Effector memory CD8-positive, alpha-beta T cell (primary cell): Measurements from ENCODE around the gene PITPNC1.
"Not testable (repeated sequence)": the region's sequence is repeated elsewhere in the genome, so short reads cannot be mapped to it uniquely, and the experiment has no call there.

Experiments
- ATAC-seq: fragments of 150-1000 bp; cut with Tn5 transposase; replicated peaks from 2 replicates; pipeline ENCODE4 v1.10.0; 2021; ENCODE audit warnings: mild to moderate bottlenecking, moderate library complexity
- DNase-seq, 3 experiments: peaks; one replicate each; pipeline ENCODE4 v3.0.0; 2021
- H3K27ac Mint-ChIP-seq, 2 donors: one replicate each; pipeline ENCODE4 v1.8.0; 2022; ENCODE audit warnings: mild to moderate bottlenecking in 2 of 2, mixed read lengths in 2 of 2, moderate library complexity in 2 of 2
- H3K27me3 Mint-ChIP-seq, 2 donors: one replicate each; pipeline ENCODE4 v1.8.0; 2022; ENCODE audit warnings: mixed read lengths in 2 of 2
- H3K36me3 Mint-ChIP-seq: one replicate; pipeline ENCODE4 v1.8.0; 2022; ENCODE audit warnings: mild to moderate bottlenecking, moderate library complexity, mixed read lengths; ENCODE audit not compliant: insufficient read depth
- H3K4me1 Mint-ChIP-seq, 2 donors: one replicate each; pipeline ENCODE4 v1.8.0; 2022; ENCODE audit warnings: low read depth in 2 of 2, mixed read lengths in 2 of 2
- H3K4me3 Mint-ChIP-seq, 2 donors: one replicate each; pipeline ENCODE4 v1.8.0; 2022; ENCODE audit warnings: mild to moderate bottlenecking in 2 of 2, mixed read lengths in 2 of 2, moderate library complexity in 2 of 2
- H3K9me3 Mint-ChIP-seq, 2 donors: one replicate each; pipeline ENCODE4 v1.8.0; 2022; ENCODE audit warnings: mixed read lengths in 2 of 2

Gene PITPNC1

GRCh38 chr17:67393809-67394397 lies 16.8 kb downstream of the PITPNC1 start:
- no peak for ATAC-seq
- peak overlapping the region in 1 of 2 donors; percentile 77 for H3K4me3 Mint-ChIP-seq

GRCh38 chr17:67399676-67400075 lies 22.6 kb downstream of the PITPNC1 start:
- Mint-ChIP-seq H3K27ac (peak overlapping the region; percentile 65 to 98), H3K9me3 (no peaks in the 10 kb centered on the region), H3K4me3 (peak overlapping the region in 1 of 2 donors; percentile 73), H3K27me3 (no peaks in the 10 kb centered on the region), H3K36me3 (peaks cover 16% of the 10 kb centered on the region), H3K4me1 (peaks cover 27 to 56% of the 10 kb centered on the region in 2 donors)
- DNase-seq = no peak
- no peak for ATAC-seq

More at GRCh38 chr17:67393809-67394397, 16.8 kb downstream of the PITPNC1 start:
- peaks cover 29 to 57% of the 10 kb centered on the region in 2 donors for H3K4me1 Mint-ChIP-seq
- H3K27ac Mint-ChIP-seq = peak overlapping the region; percentile 92 to 97
- no peak for DNase-seq
- H3K36me3 Mint-ChIP-seq = peaks cover 38% of the 10 kb centered on the region
- no peaks in the 10 kb centered on the region for H3K27me3 Mint-ChIP-seq
- no peaks in the 10 kb centered on the region for H3K9me3 Mint-ChIP-seq

- peak; percentile 43 for ATAC-seq
Observed at GRCh38 chr17:67400193-67400592, 23.1 kb downstream of the PITPNC1 start.

GRCh38 chr17:67401106-67401505 lies 24.0 kb downstream of the PITPNC1 start:
- DNase-seq (no peak), ATAC-seq (no peak)
- Mint-ChIP-seq H3K4me3 (peak overlapping the region; percentile 54 to 73), H3K4me1 (peaks cover 31 to 66% of the 10 kb centered on the region in 2 donors), H3K36me3 (peaks cover 16% of the 10 kb centered on the region), H3K27me3 (no peaks in the 10 kb centered on the region), H3K27ac (peak overlapping the region; percentile 6 to 98), H3K9me3 (no peaks in the 10 kb centered on the region)

More at GRCh38 chr17:67400193-67400592, 23.1 kb downstream of the PITPNC1 start:
- Mint-ChIP-seq H3K4me1 (peaks cover 27 to 60% of the 10 kb centered on the region in 2 donors), H3K27ac (peak overlapping the region; percentile 6 to 98), H3K36me3 (peaks cover 16% of the 10 kb centered on the region), H3K9me3 (no peaks in the 10 kb centered on the region), H3K4me3 (peak overlapping the region; percentile 17 to 73), H3K27me3 (no peaks in the 10 kb centered on the region)
- DNase-seq = no peak

GRCh38 chr17:67401598-67402504 lies 24.8 kb downstream of the PITPNC1 start:
- peaks cover 16% of the 10 kb centered on the region for H3K36me3 Mint-ChIP-seq
- ATAC-seq = no peak
- H3K27ac Mint-ChIP-seq = peak overlapping the region; percentile 93 to 98
- no peaks in the 10 kb centered on the region for H3K9me3 Mint-ChIP-seq
- peaks cover 34 to 70% of the 10 kb centered on the region in 2 donors for H3K4me1 Mint-ChIP-seq
- H3K27me3 Mint-ChIP-seq = no peaks in the 10 kb centered on the region
- no peak for DNase-seq
- peak overlapping the region; percentile 54 to 73 for H3K4me3 Mint-ChIP-seq

GRCh38 chr17:67403065-67403464 lies 26.0 kb downstream of the PITPNC1 start:
- Mint-ChIP-seq H3K9me3 (no peaks in the 10 kb centered on the region), H3K4me1 (peaks cover 35 to 74% of the 10 kb centered on the region in 2 donors), H3K27me3 (no peaks in the 10 kb centered on the region), H3K36me3 (peaks cover 18% of the 10 kb centered on the region), H3K4me3 (peak overlapping the region; percentile 54 to 73), H3K27ac (peak overlapping the region; percentile 93 to 98)
- DNase-seq = no peak
- ATAC-seq = no peak

- no peaks in the 10 kb centered on the region for H3K9me3 Mint-ChIP-seq
- no peak for ATAC-seq
- no peak for DNase-seq
- peaks cover 32 to 71% of the 10 kb centered on the region in 2 donors for H3K4me1 Mint-ChIP-seq
- H3K27ac Mint-ChIP-seq = peak overlapping the region; percentile 93 to 98
- H3K36me3 Mint-ChIP-seq = peaks cover 17% of the 10 kb centered on the region
- no peaks in the 10 kb centered on the region for H3K27me3 Mint-ChIP-seq
- H3K4me3 Mint-ChIP-seq = peak overlapping the region in 1 of 2 donors; percentile 73
Observed at GRCh38 chr17:67403483-67403882, 26.4 kb downstream of the PITPNC1 start.

GRCh38 chr17:67408455-67408830 lies 31.4 kb downstream of the PITPNC1 start:
- Mint-ChIP-seq H3K4me3 (peak overlapping the region in 1 of 2 donors; percentile 72), H3K27ac (peak overlapping the region; percentile 61 to 98), H3K4me1 (peaks cover 36 to 66% of the 10 kb centered on the region in 2 donors)
- ATAC-seq, H3K36me3 Mint-ChIP-seq, DNase-seq, H3K27me3 Mint-ChIP-seq, H3K9me3 Mint-ChIP-seq: not testable (repeated sequence)

GRCh38 chr17:67411397-67411796 lies 34.3 kb downstream of the PITPNC1 start:
- no peaks in the 10 kb centered on the region for H3K9me3 Mint-ChIP-seq
- no peaks in the 10 kb centered on the region for H3K27me3 Mint-ChIP-seq
- no peak for ATAC-seq
- no peak for DNase-seq
- H3K4me1 Mint-ChIP-seq = peaks cover 32 to 55% of the 10 kb centered on the region in 2 donors
- H3K36me3 Mint-ChIP-seq = peaks cover 8% of the 10 kb centered on the region
- peak overlapping the region; percentile 31 to 85 for H3K27ac Mint-ChIP-seq
- H3K4me3 Mint-ChIP-seq = no peak overlapping the region

- no peak for DNase-seq
- no peaks in the 10 kb centered on the region for H3K9me3 Mint-ChIP-seq
- H3K4me3 Mint-ChIP-seq = no peak overlapping the region
- H3K27ac Mint-ChIP-seq = peak overlapping the region; percentile 31 to 85
- H3K36me3 Mint-ChIP-seq = peaks cover 8% of the 10 kb centered on the region
- H3K27me3 Mint-ChIP-seq = no peaks in the 10 kb centered on the region
- H3K4me1 Mint-ChIP-seq = peaks cover 33 to 56% of the 10 kb centered on the region in 2 donors
- no peak for ATAC-seq
Observed at GRCh38 chr17:67412032-67412431, 35.0 kb downstream of the PITPNC1 start.

- H3K9me3 Mint-ChIP-seq = no peaks in the 10 kb centered on the region
- ATAC-seq (no peak), DNase-seq (no peak)
- peaks cover 4% of the 10 kb centered on the region for H3K36me3 Mint-ChIP-seq
- H3K4me3 Mint-ChIP-seq = peak overlapping the region in 1 of 2 donors; percentile 41
- H3K27ac Mint-ChIP-seq = peak overlapping the region; percentile 31 to 85
- no peaks in the 10 kb centered on the region for H3K27me3 Mint-ChIP-seq
- H3K4me1 Mint-ChIP-seq = peaks cover 32 to 59% of the 10 kb centered on the region in 2 donors
Observed at GRCh38 chr17:67412941-67413340, 35.9 kb downstream of the PITPNC1 start.

- no peak for ATAC-seq
- Mint-ChIP-seq H3K4me3 (no peak overlapping the region), H3K27ac (peak overlapping the region; percentile 81 to 85), H3K27me3 (no peaks in the 10 kb centered on the region), H3K36me3 (peaks cover 3% of the 10 kb centered on the region), H3K9me3 (no peaks in the 10 kb centered on the region), H3K4me1 (peaks cover 34 to 63% of the 10 kb centered on the region in 2 donors)
- no peak for DNase-seq
Observed at GRCh38 chr17:67413388-67413787, 36.3 kb downstream of the PITPNC1 start.

- no peak overlapping the region for H3K4me3 Mint-ChIP-seq
- H3K9me3 Mint-ChIP-seq = no peaks in the 10 kb centered on the region
- H3K36me3 Mint-ChIP-seq = peaks cover 3% of the 10 kb centered on the region
- H3K27ac Mint-ChIP-seq = peak overlapping the region in 1 of 2 donors; percentile 38
- H3K4me1 Mint-ChIP-seq = peaks cover 35 to 65% of the 10 kb centered on the region in 2 donors
- no peak for ATAC-seq
- H3K27me3 Mint-ChIP-seq = no peaks in the 10 kb centered on the region
- DNase-seq = no peak
Observed at GRCh38 chr17:67414130-67414529, 37.0 kb downstream of the PITPNC1 start.
